HG03064 (cell line): ENCODE results near the gene TBX18.

Experiments used
- ATAC-seq: cut with Tn5 transposase; IDR thresholded peaks from one replicate; pipeline ENCODE4 v1.9.1; 2021; ENCODE audit warnings: low read depth; ENCODE audit not compliant: unreplicated experiment

TBX18 gene

DNA sequence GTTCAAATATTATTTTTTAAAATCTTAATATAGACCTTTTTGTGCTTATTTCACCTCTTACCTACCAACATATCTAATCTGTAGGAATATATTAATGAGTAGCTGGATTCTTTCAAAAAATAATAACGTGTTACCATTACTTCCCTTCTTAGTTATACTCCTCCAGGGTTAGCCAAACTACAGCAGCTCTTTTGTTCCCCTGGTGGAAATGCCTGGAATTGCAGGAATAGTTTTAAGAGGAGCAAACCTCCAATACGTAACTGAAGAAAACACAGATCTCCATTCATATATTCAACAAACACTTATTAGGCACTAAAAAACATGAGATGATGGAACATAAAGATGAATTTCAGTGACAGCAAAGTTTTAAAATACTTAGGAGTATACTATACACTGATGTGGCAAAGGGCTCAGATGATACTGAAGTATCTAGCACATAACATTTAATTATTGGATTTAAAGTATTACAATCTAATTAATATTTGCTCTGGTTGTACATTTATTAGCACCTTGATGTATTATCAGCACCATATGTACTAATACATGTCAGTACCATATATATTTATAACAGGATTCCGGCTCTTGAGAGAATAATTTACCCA lies 78.3 kb downstream of the TBX18 start:
- ATAC-seq = no peak

DNA sequence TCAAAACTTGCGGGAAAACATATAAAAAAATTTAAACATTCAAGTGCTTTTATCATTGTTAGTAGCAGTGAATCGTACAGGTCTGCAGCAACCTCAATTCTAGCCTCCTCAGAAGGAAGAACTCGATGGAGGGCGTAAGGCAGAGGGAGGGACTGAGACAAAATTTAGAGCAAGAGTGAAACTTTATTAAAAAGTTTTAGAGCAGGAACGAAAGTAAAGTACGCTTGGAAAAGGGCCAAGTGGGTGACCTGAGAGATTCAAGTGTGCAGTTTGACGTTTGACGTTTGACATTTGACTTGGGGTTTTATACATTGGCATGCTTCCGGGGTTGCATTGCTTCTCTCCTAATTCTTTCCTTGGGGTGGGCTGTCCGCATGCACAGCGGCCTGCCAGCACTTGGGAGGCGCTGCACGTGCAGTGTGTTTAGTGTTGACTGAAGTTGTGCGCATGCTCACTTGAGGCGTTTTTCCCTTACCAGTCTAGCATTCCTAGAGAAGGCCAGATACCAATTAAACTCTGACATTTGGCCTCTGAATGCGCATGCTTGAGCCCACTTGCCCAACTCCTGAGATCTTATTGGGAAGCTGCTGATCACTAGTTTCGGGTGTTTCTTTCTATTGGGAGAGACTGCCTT lies 82.6 kb downstream of the TBX18 start:
- no peak for ATAC-seq

DNA sequence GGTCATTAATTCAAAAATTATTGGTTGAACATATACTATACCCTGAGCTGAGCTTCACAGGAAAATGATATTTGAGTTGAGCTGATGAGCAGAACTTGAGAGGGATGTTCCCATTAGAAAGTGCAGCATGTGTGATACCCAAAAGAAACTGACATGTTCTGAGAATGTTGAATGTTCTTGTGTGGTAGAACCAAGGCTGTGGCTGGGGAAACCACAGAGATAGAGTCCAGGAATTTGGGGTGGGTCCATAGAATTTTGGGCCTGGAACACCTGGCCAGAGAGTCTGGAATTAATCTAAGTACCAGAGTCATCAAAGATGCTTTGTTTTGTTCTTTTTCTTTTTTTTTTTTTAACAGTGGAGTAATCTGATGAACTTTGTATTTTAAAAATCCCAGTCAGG lies 88.7 kb downstream of the TBX18 start:
- no peak for ATAC-seq

DNA sequence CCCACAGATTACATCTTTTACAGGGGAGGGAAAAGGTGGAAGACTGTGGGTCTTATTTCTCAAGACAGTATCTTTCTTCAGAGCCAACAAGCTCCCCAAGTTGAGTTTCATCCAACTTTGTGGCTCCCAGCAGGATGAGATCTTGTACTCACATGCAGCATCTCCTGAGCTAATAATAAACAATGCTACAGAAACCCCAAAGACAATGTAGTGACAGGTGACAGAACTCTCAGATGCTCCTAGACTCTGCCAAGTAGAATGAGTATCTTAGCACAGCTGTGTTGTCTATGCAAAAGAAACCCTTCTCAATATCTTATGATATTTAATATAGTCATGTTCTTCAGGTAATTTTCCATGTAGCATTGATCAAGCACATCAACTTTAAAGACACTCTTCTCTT lies 90.0 kb downstream of the TBX18 start:
- ATAC-seq = no peak

DNA sequence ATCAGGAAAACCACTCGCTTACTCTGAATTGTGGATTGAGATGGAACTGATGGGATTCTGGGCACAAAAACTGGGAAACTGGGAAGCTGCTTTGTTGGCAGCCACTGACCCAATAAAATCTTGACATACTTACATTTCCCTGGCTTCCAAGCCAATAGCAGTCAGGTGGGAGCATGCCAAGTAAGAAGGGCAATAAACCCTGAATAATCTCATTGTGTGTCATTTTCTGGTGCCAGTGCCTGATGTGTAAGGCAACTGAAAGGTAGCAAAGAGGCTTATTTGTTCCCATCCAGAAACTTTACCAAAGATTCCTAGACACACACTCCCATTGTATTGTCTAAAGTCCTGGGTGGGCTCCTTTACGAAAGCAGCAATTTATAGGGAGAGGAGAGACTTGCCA lies 93.2 kb downstream of the TBX18 start:
- ATAC-seq = no peak

DNA sequence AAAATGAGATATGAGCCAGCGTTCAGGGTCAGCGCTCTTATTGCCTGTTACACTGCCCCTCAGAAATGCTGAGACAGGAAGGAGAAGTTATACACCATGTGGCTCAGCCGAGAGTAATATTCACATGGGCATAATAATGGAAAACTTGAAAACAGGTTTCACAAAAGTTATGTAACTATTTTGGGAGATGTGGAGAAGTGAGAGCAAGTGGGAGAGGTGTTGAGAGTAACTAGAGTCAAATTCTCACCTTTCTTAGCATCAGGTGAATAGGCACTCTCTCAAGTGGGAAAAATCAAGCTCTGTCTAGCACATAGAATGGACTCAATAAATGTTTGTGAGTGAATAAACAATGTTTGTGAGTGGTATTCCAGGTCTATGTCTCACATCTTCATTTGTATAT lies 94.5 kb downstream of the TBX18 start:
- ATAC-seq = no peak

DNA sequence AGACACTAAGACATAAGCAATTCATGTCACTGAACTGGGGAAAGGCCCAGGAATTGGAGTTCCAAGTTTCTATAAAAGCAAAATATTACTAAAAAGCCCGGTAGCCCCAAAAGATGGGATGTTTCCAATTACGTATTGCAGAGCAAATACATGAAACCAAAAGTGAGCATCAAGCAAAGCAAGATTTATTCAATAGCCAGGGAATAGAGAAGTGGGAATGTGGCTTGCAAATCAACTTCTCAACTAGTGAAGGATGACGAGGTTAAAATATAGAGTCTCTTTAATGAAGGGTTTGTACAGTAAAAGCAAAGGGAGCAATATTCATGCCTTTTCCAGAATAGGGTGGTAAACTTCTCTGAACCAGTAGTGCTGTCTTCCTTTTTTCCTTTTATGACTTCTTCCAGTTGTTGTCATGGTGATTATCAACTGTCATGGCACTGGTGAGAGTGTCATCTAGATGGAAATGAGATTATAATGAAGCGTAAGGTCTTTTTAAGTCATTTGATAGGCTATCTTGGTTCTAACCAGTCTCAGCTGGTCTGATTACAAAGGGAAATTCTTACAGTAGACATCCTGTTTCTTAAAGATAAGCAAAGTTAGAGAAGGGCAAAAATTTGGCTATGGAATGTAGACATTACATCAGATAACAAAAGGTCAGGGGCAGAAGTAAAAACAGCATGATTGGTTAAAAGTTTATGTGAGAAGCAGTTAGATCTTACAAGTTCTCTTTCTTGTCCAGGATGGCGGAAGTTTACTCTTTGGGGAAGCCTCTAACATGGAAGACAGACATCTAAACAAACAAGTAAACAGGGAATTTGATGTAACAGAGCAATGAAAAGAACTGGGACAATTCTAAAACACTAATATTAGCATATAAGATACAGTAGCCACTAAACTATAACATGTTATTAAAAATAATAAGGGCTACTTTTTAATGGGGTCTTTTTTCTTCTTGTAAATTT lies 96.9 kb downstream of the TBX18 start:
- ATAC-seq = no peak

DNA sequence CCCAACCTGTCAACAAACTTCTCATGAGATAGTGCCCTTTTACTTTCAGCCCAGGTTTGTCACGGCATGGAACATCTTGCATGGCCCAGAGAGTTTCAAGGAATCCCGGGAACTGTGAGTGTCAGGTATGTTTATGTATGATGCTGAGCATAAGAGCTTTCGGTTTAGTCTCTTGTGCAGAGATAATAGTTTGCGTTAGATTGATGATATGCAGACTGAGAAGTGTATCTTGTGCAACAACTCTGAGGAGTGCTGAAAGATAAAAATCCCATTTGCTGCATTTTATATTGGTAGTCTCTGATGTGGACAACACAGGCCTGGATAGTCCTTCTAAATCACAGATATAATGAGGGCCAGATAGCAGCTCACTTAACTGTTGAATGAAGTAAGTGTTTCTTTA lies 99.0 kb downstream of the TBX18 start:
- no peak for ATAC-seq

DNA sequence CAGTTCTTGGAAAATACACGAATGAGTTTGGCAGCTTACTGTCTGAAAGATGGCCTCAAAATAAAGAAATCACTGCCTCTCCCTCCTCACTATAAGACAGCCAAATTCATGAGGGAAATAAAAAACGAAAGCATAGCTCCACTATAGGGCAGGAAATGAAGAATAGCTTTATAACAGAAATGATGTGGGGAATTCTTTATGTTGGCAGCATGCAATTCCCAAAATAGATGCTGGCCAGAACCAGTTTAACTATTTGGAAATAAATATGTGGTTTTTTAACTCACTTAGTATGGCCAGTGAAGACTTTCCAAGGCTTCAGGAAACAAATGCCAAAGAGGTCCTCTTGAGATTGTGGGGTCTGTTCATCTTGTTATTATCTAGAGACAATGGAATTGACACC lies 100.5 kb downstream of the TBX18 start:
- ATAC-seq = no peak

DNA sequence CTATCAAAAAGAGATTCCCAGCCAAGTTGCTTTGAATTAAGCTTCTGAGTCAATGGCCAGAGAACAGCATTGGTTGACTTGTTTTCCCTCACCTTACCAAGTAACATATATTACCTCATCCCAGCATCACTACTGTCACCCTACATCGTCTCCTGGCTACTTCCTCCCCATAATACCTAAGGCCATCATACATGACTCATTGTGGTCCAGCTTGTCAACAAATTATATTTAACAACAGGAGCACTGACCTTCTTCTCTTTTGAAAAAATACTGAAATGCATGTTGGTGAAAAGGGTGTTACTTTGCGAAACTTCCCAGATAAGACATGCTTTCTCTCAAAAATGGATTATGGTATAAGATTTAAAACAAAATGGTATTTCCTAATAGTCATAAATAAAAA lies 106.9 kb downstream of the TBX18 start:
- no peak for ATAC-seq

DNA sequence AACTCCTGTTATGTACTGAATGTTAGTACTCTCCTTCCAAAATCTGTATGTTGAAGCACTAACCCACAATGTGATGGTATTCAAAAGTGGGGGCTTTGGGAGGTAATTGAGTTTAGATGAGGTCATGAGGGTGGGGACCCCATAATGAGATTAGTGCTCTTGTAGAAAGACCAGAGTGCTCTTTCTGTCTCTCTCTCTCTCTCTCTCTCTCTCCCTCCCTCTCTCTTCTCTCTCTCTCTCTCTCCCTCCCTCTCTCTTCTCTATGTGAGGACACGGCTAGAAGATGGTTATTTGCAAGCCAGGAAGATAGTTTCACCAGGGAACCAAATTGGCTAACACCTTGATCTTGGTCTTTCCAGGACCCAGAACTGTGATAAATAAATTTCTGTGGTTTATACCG lies 107.4 kb downstream of the TBX18 start:
- ATAC-seq = no peak

DNA sequence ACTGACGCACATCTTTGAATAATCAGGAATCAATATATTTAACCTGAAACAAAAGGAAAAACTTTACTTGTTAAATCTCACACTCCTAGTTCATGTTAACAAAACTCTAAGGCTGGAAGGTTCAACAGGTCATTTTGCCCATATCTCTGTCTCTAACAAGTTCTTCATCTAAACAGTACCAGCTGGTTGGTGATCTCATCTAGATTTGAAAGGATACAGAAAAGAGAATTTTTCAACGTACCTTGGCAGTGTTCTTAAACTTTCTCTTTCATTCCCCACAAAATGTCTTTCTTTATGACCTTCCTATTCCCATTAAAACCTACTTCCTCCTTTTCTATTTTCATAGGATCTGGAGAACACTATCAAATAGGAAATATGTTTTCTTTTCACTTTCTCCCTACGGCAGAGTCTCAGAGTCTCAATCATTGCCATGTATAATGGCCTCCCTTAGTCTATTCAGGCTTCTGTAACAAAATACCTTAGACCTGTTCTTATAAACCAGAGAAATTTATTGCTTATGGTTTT lies 111.3 kb downstream of the TBX18 start:
- ATAC-seq = no peak

DNA sequence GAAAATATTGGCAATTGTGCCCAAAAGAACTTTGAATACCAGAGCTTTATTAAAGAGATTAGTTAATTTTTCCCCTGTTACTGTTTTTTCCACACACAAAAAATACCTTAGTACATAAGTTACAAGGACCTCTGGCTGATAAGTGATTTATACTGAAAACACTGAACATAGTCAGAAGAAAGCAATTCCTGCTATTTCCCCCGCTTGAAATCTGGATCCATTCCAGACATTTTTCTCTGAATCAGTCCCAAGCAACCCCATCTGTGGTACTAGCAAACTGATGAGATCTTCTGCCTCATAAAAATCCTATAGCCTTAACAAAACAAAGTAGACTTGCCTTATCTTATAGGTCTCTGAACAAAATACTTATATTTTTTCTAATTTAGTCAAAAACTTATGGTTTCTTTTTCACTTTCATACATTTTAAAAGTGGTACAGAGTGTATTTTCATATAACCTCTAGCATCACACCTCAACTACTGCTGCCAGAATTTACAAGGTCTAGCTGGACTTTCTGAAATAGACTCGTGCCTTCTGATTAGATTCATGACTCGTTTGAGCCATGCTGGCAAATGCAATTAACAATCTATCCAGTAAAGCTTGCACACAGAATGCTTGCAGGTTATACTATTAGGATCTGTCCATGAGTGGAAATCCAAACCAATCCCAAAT lies 111.9 kb downstream of the TBX18 start:
- ATAC-seq = no peak

DNA sequence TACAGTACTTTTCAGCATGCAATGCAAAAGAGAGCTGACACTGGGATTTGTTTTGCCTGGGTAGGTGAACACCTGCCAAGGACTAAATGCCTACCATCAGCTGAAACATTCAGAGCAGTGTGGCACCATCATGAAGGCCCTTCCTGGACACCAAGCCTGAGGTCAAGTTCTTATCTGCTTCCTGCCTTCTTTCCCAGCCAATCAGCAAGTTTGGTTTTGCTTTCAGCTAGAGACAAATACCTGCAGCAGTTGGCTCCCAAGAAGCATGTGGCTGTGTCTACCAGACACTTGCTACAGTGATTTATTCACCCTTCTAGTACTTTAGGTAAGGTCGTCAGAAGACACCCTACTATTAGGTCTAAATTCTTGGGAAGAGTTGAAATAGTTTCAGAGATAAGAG lies 112.8 kb downstream of the TBX18 start:
- ATAC-seq = no peak

DNA sequence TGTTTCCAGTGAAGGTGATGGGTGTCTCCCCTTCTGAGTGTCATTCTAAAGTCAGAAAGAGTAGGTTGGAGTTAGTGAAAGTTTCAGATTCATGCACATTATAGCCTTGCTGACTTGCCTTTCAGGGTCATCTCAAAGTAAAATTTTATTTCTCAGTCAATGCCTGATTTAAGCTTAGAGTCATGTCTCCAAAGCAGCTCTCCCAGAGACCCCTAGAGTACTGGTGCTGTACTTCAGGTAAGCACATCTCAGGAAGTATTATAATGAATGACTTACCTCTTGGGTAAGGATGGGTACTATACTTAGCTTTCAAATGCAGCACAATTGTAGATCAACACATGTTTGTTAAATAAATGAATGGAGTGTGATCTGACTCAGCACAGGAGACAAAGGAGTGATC lies 116.0 kb downstream of the TBX18 start:
- no peak for ATAC-seq

DNA sequence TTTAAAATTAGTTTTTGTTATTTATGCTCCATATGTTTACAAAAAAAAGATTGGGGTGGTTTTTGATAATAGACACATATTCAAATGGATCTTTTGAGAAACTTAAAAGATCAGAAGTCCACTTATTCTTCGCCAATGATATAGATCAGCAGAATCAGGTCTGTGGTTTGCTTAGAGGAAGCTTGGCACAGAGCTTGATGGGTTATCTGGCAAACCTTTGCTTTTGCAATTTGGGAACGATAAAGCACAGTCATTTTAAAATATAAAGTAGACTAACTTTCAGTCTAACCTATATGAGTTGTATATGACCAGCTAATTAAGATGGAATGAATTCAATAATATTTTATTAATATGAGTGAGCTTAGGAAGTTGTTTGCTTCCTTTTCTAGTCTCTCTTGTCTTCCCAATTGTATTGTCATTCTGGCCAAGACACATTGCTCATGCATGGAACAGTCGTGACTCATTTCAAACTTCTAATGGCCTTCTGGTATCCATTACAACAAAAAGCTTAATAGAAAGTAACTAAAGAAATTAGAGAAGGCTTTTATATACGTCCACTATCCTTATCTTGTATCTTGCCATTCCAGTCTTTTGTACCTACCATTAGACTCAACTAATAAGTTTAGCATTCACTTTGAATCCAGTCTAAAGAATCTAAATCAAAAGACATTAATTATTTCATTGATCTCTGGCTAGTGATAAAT lies 118.7 kb downstream of the TBX18 start:
- no peak for ATAC-seq

DNA sequence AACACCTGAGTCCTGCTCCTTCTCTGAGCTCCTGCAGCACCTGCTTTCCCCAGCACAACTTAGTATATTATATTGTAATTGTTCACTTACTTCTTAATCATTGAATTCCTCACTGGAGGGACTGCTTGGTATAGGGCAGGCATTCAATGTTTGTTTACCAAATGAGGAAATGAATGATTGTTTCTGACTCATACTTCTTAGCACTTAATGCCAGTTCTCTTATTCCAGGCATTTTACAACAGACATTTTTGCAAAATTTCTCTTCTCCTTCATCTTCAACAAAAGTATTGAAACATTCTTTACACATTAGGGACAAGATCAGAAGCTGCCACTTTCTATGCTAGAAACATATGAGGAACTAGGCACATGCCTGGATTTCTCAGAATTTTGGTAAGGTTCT lies 119.4 kb downstream of the TBX18 start:
- no peak for ATAC-seq

DNA sequence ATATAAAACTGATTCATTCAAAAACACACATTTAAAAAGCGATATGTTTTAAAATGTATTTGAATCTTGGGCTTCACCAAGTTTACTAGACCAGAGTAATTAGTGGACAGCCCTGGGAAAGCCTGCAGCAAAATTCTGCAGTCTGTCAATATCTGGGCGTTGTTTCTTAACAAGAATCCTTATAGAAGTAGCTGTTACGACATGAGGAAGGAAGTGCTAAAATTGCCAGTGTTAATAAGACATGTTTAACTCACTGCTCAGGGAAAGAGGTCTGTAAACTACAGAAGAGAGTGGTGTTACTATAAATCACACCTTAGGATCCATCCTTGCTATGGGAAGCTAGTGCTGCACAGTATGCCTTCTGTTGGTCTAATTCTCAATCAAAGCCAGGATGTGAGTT lies 120.6 kb downstream of the TBX18 start:
- no peak for ATAC-seq

DNA sequence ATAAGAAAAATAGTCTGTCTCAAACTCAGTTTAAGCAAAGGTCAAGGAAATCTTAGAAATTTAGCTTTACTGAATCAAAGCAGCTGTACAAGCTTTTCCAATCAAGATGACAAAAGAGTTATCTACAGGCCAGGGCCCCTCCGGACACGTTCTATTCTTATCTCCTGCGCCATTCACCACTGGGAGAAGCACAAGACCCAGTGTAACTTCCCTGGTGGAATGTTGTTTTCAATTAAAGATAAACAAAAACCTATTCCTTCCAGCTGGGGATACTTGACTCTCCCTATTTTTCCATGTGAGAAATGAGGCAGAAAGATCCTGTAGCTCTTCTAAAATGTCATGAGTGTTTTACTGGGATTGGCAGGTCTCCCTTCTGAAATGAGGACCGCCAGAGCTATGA lies 123.3 kb downstream of the TBX18 start:
- no peak for ATAC-seq

DNA sequence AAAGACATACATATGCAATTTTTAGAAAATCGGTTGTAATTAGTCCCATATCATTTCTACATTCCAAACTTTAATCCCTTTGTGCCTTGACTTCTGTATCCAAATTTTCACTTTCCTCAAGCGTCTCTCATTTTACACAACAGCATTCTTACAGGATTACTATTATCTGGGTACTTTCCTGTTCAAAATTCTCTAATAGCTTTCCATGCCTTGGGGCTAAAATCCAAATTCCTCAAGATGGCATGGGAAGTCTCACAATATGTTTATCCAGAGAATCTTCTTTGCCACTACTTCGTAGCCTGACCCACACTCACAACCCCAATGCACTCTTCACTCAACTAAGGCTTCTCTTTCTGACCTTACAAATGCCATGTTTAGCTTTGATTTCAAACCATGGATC lies 125.0 kb downstream of the TBX18 start:
- ATAC-seq = no peak
